Activated CD8-positive, alpha-beta memory T cell treated with anti-CD3 and anti-CD28 coated beads for 48 hours (primary cell): Measurements from ENCODE around the gene ALDH2.
"Not testable (repeated sequence)": the region's sequence is repeated elsewhere in the genome, so short reads cannot be mapped to it uniquely, and the experiment has no call there.

Source experiments
- DNase-seq, 3 experiments: peaks; one replicate each; pipeline ENCODE4 v3.0.0-alpha.2; 2020; ENCODE audit warnings: low read depth in 2 of 3, low spot score in 2 of 3

Gene ALDH2

DNA sequence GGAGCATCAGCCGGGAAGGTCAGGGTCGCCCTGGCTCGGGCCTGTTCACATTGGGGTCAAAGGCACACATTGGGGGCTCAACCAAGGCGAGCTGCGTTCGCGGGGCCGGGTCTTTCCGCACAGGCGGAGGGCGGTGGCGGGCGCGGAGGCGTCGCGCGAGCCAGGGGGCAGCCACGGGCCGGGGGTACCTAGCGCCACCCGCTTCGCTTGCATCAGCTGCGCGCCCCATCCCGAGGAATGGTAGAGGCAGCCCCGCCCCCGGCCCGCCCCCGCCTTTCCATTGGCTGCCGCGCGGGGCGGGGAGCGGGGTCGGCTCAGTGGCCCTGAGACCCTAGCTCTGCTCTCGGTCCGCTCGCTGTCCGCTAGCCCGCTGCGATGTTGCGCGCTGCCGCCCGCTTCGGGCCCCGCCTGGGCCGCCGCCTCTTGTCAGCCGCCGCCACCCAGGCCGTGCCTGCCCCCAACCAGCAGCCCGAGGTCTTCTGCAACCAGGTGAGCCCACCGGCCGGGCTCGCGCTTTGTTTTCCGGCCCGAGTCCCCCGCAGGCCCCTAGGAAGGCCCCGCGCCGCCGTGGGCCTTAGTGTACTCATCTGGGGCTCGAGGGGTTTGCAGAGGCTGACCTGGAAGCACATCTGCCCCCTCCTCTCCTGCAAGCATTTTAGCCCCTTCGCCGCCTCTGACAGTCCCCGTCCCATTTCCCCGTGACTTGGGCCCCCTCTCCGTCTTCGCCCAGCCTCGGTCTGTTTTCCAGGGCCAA is at the start of gene ALDH2:
Gene ALDH2 (plus strand): TSS at position 326 of the 754 bp plus-strand sequence. CDS start 50 bp downstream, at position 376.
- peak in 1 of 3 experiments; percentile 27 for DNase-seq

DNA sequence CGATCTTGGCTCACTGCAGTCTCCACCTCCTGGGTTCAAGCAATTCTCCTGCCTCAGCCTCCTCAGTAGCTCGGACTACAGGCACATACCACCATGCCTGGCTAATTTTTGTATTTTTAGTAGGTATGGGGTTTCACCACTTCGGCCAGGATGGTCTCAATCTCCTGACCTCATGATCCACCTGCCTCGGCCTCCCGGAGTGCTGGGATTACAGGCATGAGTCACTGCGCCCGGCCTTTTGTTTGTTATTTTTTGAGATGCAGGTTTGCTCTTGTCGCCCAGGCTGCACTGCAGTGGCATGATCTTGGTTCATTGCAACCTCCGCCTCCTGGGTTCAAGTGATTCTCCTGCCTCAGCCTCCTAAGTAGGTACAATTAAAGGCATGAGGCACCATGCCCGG is 47.4 kb upstream of the ALDH2 start:
- DNase-seq, result not testable (repeated sequence)

DNA sequence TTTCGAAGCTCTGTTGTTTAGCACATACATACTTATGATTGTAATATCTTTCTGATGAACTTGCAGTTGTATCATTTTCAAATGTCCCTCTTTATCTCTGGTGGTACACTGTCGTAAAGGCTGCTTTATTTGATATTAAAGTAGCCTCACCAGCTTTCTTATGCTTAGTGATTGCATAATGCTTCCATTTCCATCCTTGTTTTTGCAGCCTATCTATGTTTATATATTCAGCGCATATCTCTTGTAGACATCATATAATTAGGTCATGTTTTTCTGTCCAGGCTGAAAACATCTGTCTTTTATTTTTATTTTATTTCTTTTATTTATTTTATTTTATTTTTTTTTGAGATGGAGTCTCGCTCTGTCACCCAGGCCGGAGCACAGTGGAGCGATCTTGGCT is 46.3 kb upstream of the ALDH2 start:
- no peak for DNase-seq

DNA sequence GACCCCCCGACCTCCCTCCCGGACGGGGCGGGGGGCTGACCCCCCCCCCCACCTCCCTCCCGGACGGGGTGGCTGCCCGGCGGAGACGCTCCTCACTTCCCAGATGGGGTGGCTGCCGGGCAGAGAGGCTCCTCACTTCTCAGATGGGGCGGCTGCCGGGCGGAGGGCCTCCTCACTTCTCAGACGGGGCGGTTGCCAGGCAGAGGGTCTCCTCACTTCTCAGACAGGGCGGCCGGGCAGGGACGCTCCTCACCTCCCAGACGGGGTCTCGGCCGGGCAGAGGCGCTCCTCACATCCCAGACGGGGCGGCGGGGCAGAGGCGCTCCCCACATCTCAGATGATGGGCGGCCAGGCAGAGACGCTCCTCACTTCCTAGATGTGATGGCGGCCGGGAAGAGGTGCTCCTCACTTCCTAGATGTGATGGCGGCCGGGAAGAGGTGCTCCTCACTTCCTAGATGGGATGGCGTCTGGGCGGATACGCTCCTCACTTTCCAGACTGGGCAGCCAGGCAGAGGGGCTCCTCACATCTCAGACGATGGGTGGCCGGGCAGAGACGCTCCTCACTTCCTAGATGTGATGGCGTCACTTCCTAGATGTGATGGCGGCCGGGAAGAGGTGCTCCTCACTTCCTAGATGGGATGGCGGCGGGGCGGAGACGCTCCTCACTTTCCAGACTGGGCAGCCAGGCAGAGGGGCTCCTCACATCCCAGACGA is 42.9 kb upstream of the ALDH2 start:
- DNase-seq, result not testable (repeated sequence)

DNA sequence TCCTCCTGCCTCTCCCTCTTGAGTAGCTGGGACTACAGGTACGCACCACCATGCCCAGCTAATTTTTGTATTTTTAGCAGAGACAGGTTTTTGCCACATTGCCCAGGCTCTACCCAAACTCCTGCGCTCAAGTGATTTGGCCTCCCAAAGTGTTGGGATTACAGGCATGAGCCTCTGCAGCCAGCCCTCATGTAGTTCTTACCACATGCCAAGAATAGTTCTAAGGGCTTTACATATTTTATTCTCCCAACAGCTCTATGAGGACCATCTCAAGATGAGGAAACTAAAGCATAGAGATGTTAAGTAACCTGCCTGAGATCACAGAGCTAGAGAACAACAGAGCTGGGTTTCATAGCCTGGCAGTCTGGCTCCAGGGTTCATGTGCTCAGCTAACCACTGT is 37.9 kb upstream of the ALDH2 start:
- no peak for DNase-seq

DNA sequence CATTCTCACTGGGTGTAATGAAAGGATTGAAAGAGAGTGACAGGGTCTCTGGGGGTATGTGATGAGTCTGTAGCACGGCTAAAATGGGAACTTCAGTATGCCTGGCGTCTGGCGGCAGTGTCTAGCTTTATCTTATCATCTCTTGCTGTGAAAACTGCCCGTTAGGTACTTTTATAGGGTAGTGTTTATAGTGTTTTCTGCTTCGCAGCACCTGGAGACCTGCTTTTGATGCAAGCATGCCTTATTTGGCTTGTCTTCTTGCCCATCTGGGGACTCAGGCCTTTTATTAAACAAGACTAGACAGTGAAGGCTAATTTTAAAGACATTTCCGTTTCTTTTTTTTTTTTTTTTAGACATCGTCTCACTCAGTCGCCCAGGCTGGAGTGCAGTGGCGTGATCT is 36.3 kb upstream of the ALDH2 start:
- DNase-seq, result no peak

DNA sequence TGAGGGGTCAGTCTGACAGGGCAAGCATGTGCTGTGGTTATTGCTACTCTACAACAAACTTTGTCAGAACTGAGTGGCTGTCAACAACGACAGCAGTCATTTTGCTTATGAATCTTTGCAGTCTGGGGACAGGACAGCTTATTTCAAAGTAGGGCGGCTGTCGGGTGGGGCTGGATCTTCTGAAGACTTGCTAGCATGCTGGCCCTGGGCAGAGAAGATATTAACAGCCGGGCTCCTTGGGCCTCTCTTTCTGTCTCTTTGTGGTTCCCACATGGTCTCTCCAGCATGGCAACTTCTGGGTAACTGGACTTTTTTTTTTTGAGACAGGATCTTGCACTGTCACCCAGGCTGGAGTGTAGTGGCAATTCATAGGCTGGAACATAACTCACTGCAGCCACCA is 33.9 kb upstream of the ALDH2 start:
- no peak for DNase-seq

DNA sequence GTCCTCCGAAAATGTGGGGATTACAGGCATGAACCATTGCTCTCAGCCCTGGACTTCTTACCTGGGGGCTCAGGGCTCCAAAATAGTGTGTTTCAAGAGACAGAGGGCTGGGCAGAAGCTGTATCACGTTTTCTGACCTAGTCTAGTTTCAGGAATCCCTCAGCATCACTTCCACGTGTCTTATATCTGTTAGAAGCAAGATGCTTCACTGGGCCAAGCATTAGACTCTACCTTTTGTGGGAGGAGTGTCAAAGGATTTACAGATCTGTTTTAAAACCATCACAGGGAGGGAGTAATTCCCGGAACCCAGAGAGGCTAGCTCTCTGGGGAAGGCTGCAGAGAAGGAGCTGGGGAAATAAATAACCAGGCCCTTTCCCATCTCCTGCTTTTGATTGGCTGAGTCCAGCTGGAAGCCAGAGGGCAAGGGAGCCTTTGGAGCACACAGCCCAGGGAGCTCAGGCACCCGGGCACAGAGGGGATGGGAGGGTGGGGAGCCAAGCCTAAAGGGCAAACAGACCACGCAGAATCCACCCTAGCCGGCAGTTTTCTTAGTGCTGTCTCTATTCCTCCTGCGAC is 33.3 kb upstream of the ALDH2 start:
- DNase-seq, result no peak

DNA sequence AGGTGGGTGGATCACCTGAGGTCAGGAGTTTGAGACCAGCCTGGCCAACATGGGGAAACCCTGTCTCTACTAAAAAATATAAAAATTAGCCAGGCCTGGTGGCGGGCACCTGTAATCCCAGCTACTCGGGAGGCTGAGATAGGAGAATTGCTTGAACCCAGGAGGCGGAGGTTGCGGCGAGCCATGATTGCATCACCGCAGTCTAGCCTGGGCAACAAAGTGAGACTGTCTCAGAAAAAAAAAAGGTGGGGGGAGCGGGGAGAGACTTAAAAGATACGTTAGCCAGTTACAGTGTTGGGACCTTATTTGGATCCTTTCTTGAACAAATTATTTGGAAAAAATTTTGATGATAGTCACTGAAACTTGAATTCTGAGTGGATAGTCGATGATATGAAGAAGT is 27.2 kb upstream of the ALDH2 start:
- DNase-seq, result not testable (repeated sequence)

DNA sequence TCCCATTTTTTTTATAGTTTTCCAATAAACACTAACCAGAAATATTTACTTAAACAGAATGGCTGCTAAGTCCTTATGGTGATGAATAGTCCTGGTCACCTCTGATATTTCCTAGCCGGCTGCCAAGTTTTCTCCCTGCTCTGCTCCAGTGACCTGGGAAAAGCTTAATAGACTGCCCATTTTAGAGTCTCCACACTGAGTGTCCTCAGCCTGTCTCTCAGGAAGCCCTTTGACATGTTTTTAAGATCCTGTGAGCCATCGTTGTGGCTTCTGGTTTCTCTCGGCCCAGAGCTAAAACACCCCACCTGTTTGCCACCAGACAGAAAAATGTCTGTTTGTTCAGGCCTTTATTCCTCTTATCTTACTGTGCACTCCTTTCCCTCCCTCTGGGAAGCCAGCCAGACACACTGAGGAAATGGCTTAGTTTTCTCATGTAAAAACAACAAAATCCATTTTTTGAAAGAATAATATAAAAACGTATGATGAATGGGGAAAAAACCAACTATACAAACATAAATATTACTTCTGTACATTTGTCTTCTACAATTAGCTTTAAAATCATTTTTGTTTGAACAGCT is 25.4 kb upstream of the ALDH2 start:
- no peak for DNase-seq

DNA sequence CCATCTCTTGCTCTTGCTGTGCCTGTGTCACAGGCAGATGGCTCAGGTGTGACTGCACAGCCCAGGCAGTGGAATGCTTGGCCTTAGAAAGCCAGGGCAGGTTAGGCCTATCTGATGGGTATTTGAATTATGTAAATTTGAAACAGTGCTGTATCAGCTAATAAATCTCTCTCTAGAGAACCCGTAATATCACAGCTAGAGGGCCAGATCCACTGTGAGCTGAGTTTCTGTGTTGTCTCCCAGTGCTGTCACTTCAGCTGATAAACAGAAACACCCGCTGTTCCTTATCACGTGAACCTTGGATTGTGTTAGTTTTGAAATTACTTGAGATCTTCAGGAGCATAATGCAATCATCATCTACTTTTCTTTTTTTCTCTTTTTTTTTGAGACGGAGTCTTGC is 21.5 kb upstream of the ALDH2 start:
- no peak for DNase-seq

DNA sequence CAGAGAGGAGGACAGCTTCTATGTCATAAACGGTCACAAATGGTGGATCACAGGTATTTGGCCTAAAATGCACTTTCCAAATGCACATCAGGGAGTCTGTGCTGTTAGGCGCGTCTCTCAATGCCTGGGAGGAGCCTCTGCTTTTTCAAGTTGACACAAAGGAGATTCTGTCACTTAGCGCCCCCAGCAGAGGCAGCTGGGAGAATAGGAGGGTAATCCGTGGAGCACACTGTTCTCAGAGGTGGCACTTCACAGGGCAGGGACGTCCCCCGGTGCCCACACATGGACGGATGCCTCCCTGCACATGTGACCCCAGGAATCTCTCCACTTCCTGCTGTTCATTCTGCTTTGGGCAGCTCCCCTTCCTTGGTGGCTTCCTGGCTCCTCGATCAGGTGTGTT is 19.4 kb upstream of the ALDH2 start:
- no peak for DNase-seq

DNA sequence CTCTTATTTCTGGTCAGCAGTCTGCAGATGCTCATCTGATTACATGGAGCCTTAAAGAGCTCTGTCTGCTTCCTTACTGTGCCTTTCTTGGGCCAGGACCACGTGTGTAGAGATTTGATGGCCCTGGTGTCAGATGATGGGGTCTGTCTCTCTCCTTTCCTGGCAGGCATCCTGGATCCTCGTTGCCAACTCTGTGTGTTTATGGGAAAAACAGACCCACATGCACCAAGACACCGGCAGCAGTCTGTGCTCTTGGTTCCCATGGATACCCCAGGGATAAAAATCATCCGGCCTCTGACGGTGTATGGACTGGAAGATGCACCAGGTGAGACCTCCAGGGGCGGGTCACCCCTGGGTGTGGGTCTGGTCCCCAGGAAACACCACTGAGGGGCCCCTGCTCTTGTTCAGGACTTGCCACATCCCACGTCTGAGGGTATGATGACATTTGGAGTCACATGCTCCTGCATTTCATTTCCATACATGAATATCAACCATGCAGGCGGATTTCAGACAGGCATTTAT is 18.5 kb upstream of the ALDH2 start:
- no peak for DNase-seq

DNA sequence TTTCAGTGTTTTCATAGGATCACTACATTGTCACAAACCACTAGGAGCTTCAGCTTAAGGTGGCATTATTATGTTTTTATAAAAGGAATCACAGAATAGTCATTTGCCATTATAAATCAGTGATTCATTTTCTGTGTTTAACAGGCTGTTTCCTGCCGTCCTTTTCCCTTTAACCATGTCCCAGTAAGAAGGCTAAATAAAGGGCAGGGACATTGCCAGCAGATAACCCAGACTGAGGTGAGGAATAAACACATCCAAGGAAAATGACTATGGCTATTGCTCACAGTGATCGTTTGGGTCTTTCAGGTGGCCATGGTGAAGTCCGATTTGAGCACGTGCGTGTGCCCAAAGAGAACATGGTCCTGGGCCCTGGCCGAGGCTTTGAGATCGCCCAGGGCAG is 17.9 kb upstream of the ALDH2 start:
- DNase-seq, result no peak

DNA sequence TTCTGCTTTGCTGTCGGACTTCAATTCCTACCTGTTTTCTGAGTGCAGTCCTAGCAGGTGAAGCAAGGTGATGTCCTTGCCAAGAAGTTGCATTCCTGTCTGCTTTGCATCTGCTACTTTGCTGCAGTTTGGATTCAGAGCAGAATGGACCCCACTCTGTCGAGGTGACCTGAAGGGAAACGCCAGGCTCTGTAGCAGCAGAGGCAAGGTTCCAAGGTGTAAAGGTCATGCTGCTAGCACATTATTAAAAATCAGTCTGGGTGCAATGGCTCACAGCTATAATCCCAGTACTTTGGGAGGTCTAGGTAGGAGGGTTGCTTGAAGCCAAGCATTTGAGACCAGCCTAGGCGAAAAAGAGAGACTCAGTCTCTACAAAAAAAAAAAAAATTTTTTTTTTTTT is 17.3 kb upstream of the ALDH2 start:
- no peak for DNase-seq

DNA sequence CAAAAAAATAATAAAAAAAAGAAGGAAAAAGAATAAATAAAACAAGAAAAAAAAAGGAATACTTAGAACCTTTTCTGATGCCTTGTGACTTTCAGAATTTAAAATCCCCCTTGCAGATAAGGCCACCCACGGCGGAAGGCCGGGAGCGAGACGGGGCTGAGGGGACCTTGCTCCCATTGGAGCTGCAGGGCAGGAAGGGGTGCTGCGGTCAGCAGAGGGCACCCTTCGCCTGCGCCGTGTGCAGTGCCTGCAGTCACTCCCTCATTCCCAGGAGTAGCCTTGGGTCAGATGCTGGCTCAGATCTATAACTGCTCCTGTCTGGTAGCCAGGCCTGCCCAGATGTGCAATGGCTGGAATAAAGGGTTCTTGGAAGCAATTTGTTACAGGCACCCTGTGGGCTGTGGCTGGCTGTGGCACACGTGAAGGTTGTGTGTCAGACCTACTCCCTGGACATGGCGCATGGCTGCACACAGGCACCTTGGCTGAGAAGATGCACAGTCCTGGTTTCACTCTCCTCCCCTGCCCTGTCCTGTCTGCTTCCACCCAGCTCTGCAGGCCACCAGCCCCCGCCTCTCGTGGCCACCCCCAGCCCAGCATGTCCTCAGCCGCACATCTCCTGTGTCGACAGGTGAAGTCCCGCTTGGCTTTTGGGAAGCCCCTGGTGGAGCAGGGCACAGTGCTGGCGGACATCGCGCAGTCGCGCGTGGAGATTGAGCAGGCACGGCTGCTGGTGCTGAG is 13.4 kb upstream of the ALDH2 start:
- no peak for DNase-seq

DNA sequence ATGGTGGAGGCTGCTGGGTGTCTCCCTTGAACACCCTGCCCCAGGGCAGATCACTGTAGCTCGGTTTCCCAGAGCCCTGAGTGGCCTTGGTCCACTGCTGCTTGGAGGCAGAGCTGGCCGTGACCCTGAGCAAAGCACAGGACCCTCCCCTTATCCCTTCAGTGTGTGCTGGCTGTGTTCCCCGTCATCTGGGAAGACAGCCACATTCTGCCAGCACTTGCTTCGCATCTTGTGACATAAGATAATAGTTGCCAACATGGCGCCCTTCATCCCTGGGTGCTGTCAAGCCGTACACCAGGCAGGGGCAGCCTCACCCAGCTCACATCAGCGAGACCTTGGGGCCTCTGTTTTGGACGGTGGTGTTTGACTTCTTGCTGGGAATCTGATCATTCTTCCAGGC is 12.1 kb upstream of the ALDH2 start:
- DNase-seq, result no peak

DNA sequence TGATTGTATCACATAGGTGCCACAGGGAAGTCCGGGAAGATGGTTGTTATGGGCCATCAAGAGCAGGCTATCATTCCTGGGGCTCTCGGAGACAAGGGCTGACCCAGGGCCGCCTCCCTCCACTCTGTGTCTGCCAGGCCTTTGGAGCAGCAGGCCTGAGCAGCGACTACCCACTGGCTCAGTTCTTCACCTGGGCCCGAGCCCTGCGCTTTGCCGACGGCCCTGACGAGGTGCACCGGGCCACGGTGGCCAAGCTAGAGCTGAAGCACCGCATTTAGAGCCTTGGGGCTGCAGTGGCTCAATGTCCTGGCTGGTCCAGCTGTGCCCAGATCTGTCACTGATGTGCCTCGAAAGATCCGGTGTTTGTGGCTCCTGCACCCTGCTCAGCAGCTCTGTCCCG is 10.5 kb upstream of the ALDH2 start:
- no peak for DNase-seq

DNA sequence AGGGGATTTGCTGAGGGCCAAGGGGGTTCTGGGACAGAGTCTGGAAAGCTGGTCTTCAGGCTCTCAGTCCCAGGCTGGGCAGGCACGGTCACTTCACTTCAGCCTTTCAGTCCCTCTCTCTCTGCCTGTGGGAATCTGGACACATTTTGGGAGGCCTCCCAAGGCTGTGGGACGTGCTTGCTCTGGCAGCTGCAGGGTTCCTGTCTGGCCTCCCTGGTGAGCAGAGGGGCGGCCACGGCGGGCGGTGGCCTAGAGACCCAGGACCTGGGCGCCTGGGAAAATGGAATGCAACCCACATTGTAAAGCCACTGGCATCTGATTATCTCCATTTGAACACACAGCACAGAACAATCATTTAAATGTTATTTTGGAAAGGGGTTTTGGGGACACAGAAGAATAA is 10.1 kb upstream of the ALDH2 start:
- DNase-seq, result no peak

DNA sequence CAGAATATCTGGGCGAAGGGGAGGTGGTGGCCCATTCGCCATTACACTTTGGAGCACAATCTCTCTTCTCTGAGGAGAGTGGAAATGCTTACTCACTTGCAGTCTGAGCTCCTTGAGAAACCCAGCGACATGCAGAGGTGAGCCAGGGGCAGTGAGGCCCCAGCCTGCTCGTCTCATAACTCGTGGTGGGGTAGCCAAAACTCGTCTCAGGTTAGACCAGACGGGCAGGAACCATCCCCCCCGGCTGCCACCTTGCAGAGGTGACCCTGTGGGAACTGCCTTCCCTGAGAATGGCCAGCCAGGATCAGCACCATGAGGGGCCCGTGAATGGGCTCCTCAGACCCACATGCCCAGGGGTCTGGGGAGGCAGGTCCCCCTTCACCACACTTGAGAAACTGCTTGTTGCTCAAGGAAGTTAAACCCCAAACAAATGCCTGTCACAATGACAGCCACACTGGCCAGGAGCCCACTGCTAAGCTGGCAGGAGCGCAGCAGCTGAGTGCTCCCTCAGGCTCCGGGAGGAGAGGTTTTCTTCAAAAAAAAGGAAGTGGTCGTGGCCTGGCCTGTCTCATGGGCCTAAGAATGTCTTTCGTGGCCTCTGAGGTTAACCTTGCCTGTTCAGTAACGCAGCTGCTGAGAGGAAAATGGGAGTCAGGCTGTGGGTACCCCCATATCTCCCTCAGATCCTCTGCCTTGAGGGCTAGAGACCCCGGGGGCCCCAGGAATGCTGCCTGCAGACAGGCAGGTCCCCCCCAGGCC is 9.2 kb upstream of the ALDH2 start:
- DNase-seq, result no peak
